ENCODE results near the gene KCTD13.

GRCh38 chr16:29925781-29926710 is at the start of gene KCTD13:
- TF ChIP-seq, protein P1, sequence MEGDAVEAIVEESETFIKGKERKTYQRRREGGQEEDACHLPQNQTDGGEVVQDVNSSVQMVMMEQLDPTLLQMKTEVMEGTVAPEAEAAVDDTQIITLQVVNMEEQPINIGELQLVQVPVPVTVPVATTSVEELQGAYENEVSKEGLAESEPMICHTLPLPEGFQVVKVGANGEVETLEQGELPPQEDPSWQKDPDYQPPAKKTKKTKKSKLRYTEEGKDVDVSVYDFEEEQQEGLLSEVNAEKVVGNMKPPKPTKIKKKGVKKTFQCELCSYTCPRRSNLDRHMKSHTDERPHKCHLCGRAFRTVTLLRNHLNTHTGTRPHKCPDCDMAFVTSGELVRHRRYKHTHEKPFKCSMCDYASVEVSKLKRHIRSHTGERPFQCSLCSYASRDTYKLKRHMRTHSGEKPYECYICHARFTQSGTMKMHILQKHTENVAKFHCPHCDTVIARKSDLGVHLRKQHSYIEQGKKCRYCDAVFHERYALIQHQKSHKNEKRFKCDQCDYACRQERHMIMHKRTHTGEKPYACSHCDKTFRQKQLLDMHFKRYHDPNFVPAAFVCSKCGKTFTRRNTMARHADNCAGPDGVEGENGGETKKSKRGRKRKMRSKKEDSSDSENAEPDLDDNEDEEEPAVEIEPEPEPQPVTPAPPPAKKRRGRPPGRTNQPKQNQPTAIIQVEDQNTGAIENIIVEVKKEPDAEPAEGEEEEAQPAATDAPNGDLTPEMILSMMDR (conservative IDR thresholded peaks at IDR 0.05; ENCODE audit: low read depth, low read length): no peak
- TF ChIP-seq EZH2 (IDR thresholded peaks at IDR 0.05; ENCODE audit: low read length, unreplicated experiment): no peak

Measured in PC-3 (cell line).